HepG2 (cell line): ENCODE measurements around the gene RPL6. TPM values are rescaled to one million over a fixed set of nuclear protein-coding genes. Genes with fewer than 3 reads are reported as not detected.
"Not testable (repeated sequence)": the region's sequence is repeated elsewhere in the genome, so short reads cannot be mapped to it uniquely, and the experiment has no call there.

Source experiments
- ATAC-seq: fragments of 200-7000 bp; cut with Tn5 transposase; 3 replicates; pipeline ENCODE4 v1.9.1; 2020; ENCODE audit warnings: mild to moderate bottlenecking, moderate library complexity
- BruUV-seq: library from RNA; stranded (reverse); fragments of 400-500 nt; replicated peaks from 2 replicates; lab custom pipeline; 2021; lab: Mats Ljungman, UMichigan
- CTCF ChIA-PET: fragments of 300-600 bp; formaldehyde crosslinking; extraction: SDS; loops from one replicate; lab custom pipeline; 2021; ENCODE audit warnings: low total read pairs, inconsistent platforms, low intra/inter-chr PET ratio; lab: Yijun Ruan, JAX
- POLR2A ChIA-PET: fragments of 350-600 bp; sonication (Branson Sonifier 250); formaldehyde crosslinking; loops from one replicate; lab custom pipeline; 2020; ENCODE audit warnings: antibody characterized with exemption, inconsistent platforms; lab: Yijun Ruan, JAX
- DNase-seq: peaks from one replicate; pipeline ENCODE4 v3.0.0-alpha.2; 2015; ENCODE audit warnings: low spot score
- FAIRE-seq: peaks from 3 replicates; lab custom pipeline; 2011; peaks lifted over from hg19 to GRCh38; lab: Jason Lieb, UNC
- H2AFZ ChIP-seq: one replicate; pipeline ENCODE4 v1.6.1; 2011; ENCODE audit warnings: low read length, inconsistent platforms
- H3K27ac ChIP-seq: fragments of 300-600 bp; 3 replicates; pipeline ENCODE4 v1.8.0; 2011; ENCODE audit warnings: mixed run types, mild to moderate bottlenecking, mixed read lengths, low read length, inconsistent platforms; ENCODE audit not compliant: insufficient read depth; ENCODE audit errors: extremely low read length
- H3K27me3 ChIP-seq, 2 experiments: fragments of 200-600 bp in 1 of 2; 2 replicates in 1 of 2; 3 replicates in 1 of 2; pipeline versions ENCODE4 v1.6.0 to v1.8.0; 2011; ENCODE audit warnings: low read length in 2 of 2, mild to moderate bottlenecking in 2 of 2, moderate library complexity in 2 of 2, inconsistent platforms in 1 of 2; ENCODE audit not compliant: insufficient read depth in 2 of 2, control insufficient read depth in 1 of 2
- H3K36me3 ChIP-seq, 2 experiments: fragments of 200-600 bp in 1 of 2; replicated peaks in 1 of 2; 2 replicates in 1 of 2; 3 replicates in 1 of 2; pipeline versions ENCODE4 v1.5.1 to v1.8.0; 2011; ENCODE audit warnings: low read length in 2 of 2, inconsistent platforms in 1 of 2; ENCODE audit not compliant: insufficient read depth in 2 of 2, control insufficient read depth in 1 of 2
- H3K4me1 ChIP-seq: 2 replicates; pipeline ENCODE4 v1.5.1; 2012; ENCODE audit warnings: low read length, inconsistent platforms; ENCODE audit not compliant: insufficient read depth
- H3K4me2 ChIP-seq: 2 replicates; pipeline ENCODE4 v1.6.0; 2011; ENCODE audit warnings: low read depth, low read length, inconsistent platforms
- H3K4me3 ChIP-seq, 3 experiments: fragments of 200-600 bp in 1 of 3; sonication (generic), shearing (Covaris generic) in 1 of 3; replicated peaks in 1 of 3; 2 replicates each; pipeline ENCODE4 v1.5.1; 2011 to 2016; ENCODE audit warnings: low read length in 3 of 3, inconsistent platforms in 2 of 3, low read depth in 2 of 3, mild to moderate bottlenecking in 2 of 3, control low read depth in 1 of 3, mixed read lengths in 1 of 3; ENCODE audit not compliant: insufficient read depth in 1 of 3
- H3K79me2 ChIP-seq: one replicate; pipeline ENCODE4 v1.6.1; 2011; ENCODE audit warnings: low read length, inconsistent platforms; ENCODE audit not compliant: insufficient read depth
- H3K9ac ChIP-seq: 2 replicates; pipeline ENCODE4 v1.6.0; 2011; ENCODE audit warnings: mild to moderate bottlenecking, low read depth, low read length, inconsistent platforms; ENCODE audit not compliant: insufficient read depth
- H3K9me3 ChIP-seq: 2 replicates; pipeline ENCODE4 v1.5.1; 2012; ENCODE audit warnings: mild to moderate bottlenecking, low read length
- H4K20me1 ChIP-seq: 2 replicates; pipeline ENCODE4 v1.6.0; 2011; ENCODE audit warnings: inconsistent platforms, mild to moderate bottlenecking, low read length, moderate library complexity; ENCODE audit not compliant: insufficient read depth
- DNMT3B ChIP-seq: conservative IDR thresholded peaks from 2 replicates; pipeline ENCODE4 v1.6.1; 2016; ENCODE audit warnings: missing biosample characterization, control low read depth
- HNRNPK ChIP-seq: fragments of 200-400 bp; formaldehyde crosslinking; IDR thresholded peaks from 2 replicates; pipeline ENCODE4 v1.6.1; 2018; ENCODE audit warnings: low read length, low read depth, moderate library complexity, mild to moderate bottlenecking; ENCODE audit not compliant: poor library complexity, severe bottlenecking
- KLF16 ChIP-seq, 2 experiments: sonication (generic) in 1 of 2; formaldehyde crosslinking in 1 of 2; IDR thresholded peaks; 2 replicates each; pipeline versions ENCODE4 v1.6.1 to v1.8.0; 2016 to 2023; ENCODE audit warnings: missing genetic modification reagents in 2 of 2, missing compliant biosample characterization in 1 of 2
- MTA3 ChIP-seq: sonication (generic); formaldehyde crosslinking; IDR thresholded peaks from 2 replicates; pipeline ENCODE4 v1.4.0; 2020; ENCODE audit warnings: missing genetic modification reagents
- PLSCR1 ChIP-seq: sonication (generic); formaldehyde crosslinking; IDR thresholded peaks from 2 replicates; pipeline ENCODE4 v1.5.0; 2020; ENCODE audit warnings: missing genetic modification reagents, mild to moderate bottlenecking, borderline replicate concordance
- TEAD3 ChIP-seq: optimal IDR thresholded peaks from 2 replicates; pipeline ENCODE3; 2016; ENCODE audit warnings: borderline replicate concordance
- WGBS: methylation state at CpG from one replicate; pipeline ENCODE4 v1.1.6; 2017; ENCODE audit warnings: low lambda C conversion rate; 5-methylcytosine and 5-hydroxymethylcytosine counted together
- in situ Hi-C: cut with HindIII; loops from 2 replicates; pipeline ENCODE4 v1.10.0; 2017; ENCODE audit warnings: low pct_unique_long_range_greater_than_20kb; ENCODE audit not compliant: extremely low pct_ligation_motif_present
- intact Hi-C: fragments of 100-400 bp; cut with micrococcal nuclease; formaldehyde crosslinking; loops from one replicate; pipeline ENCODE4 v1.10.0; 2022; ENCODE audit not compliant: unreplicated experiment
- polyA plus RNA-seq, 8 experiments: library from polyadenylated mRNA; depleted of rRNA in 3 of 8; stranded (reverse) in 7 of 8; unstranded in 1 of 8; fragments of >200 nt; fragmentation: Illumina TruSeq in 4 of 8; extraction: Trizol in 4 of 8; gene quantifications; 2 replicates each; pipeline versions ENCODE4 v1.2.1 to v1.2.3, GENCODE V29; 2011 to 2016; ENCODE audit warnings: low read depth in 4 of 8, missing spikeins in 1 of 8, mixed read lengths in 1 of 8; ENCODE audit not compliant: insufficient read depth in 1 of 8
- total RNA-seq, 5 experiments: library from RNA; depleted of rRNA; stranded (reverse); fragments of >200 nt; fragmentation: Illumina TruSeq; extraction: Trizol; gene quantifications; 2 replicates each; pipeline ENCODE4 v1.2.3, GENCODE V29; 2016; ENCODE audit warnings: low read depth in 1 of 5
- TF ChIP-seq, protein P1 (sequence below): sonication (generic); formaldehyde crosslinking; IDR thresholded peaks from 2 replicates; pipeline ENCODE4 v1.4.0; 2020; ENCODE audit warnings: missing genetic modification reagents

The RPL6 gene
- total and polyA plus RNA-seq, 2 of the 13 experiments (the other 11 are each of a cell fraction or from before 2014, with no cell fraction given) = 1,551 to 1,719 TPM

- H3K4me2 ChIP-seq = no peak overlapping the region
- ATAC-seq (no peak), DNase-seq (no peak), FAIRE-seq (no peak)
- H2AFZ ChIP-seq = no peak overlapping the region
- H3K4me3 ChIP-seq = no peak overlapping the region
- H3K36me3 ChIP-seq = peaks cover 13 to 48% of the 10 kb centered on the region in 2 experiments
- WGBS = 97% methylated on average over 5 of the region's 5 CpGs
- intact Hi-C loops (no loop called here), in situ Hi-C loops (no loop called here)
- no peak for TF ChIP-seq DNMT3B
- no peak for TF ChIP-seq PLSCR1 (CRISPR knock-in tag)
- TF ChIP-seq MTA3 (CRISPR knock-in tag) = no peak
- BruUV-seq = no TSS peak
- no peak overlapping the region for H3K27ac ChIP-seq
- H3K79me2 ChIP-seq = no peaks in the 10 kb centered on the region
- no peaks in the 10 kb centered on the region for H3K9me3 ChIP-seq
- POLR2A ChIA-PET = no interaction called here
- CTCF ChIA-PET = no interaction called here
- no peaks in the 10 kb centered on the region; the same call in 1 of the 2 replicates for H4K20me1 ChIP-seq
- H3K9ac ChIP-seq = no peak overlapping the region
- H3K4me1 ChIP-seq = no peaks in the 10 kb centered on the region
- H3K27me3 ChIP-seq = no peaks in the 10 kb centered on the region
These were observed 49.3 kb upstream of the RPL6 start for GRCh38 chr12:112458751-112459150.

DNA sequence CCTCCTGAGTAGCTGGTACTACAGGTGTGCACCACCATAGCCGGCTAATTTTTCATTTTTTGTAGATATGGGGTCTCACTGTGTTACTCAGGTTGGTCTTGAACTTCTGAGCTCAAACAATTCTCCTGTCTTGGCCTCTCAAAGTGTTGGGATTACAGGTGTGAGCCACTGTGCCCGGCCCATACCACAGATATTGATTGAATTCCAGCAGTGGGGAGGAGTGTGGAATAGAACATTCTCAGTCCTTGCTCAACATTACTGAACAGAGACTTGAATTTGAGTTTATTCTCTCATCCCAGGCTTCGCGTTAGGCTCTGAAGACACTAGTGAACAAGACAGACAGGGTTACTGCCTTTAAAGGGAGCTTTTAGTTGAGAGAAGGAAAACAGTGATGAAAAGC lies 48.9 kb upstream of the RPL6 start:
- BruUV-seq = no TSS peak
- Histone ChIP-seq H3K4me1 (no peaks in the 10 kb centered on the region), H3K36me3 (peaks cover 14 to 50% of the 10 kb centered on the region in 2 experiments), H3K79me2 (no peaks in the 10 kb centered on the region), H2AFZ (no peak overlapping the region), H3K27me3 (no peaks in the 10 kb centered on the region), H3K9me3 (no peaks in the 10 kb centered on the region), H3K9ac (no peak overlapping the region), H3K4me3 (no peak overlapping the region), H4K20me1 (no peaks in the 10 kb centered on the region; the same call in 1 of the 2 replicates), H3K27ac (no peak overlapping the region), H3K4me2 (no peak overlapping the region)
- POLR2A ChIA-PET = no interaction called here
- ATAC-seq (peak; percentile 49), DNase-seq (no peak), FAIRE-seq (no peak)
- in situ Hi-C loops = no loop called here
- 88% methylated on average over 4 of the region's 4 CpGs for WGBS
- CTCF ChIA-PET = no interaction called here
- TF ChIP-seq KLF16 (CRISPR knock-in tag; IDR thresholded peaks at IDR 0.05) = no peak
- peak; percentile 25 for TF ChIP-seq TEAD3
- TF ChIP-seq, protein P1, sequence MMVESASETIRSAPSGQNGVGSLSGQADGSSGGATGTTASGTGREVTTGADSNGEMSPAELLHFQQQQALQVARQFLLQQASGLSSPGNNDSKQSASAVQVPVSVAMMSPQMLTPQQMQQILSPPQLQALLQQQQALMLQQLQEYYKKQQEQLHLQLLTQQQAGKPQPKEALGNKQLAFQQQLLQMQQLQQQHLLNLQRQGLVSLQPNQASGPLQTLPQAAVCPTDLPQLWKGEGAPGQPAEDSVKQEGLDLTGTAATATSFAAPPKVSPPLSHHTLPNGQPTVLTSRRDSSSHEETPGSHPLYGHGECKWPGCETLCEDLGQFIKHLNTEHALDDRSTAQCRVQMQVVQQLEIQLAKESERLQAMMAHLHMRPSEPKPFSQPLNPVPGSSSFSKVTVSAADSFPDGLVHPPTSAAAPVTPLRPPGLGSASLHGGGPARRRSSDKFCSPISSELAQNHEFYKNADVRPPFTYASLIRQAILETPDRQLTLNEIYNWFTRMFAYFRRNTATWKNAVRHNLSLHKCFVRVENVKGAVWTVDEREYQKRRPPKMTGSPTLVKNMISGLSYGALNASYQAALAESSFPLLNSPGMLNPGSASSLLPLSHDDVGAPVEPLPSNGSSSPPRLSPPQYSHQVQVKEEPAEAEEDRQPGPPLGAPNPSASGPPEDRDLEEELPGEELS (CRISPR knock-in tag) = no peak
- no peak for TF ChIP-seq HNRNPK
- intact Hi-C loops = no loop called here

- H3K36me3 ChIP-seq = peaks cover 17 to 55% of the 10 kb centered on the region in 2 experiments
- CTCF ChIA-PET, H3K4me1 ChIP-seq: not testable (repeated sequence)
These were observed 47.7 kb upstream of the RPL6 start for GRCh38 chr12:112457142-112457541.

More at GRCh38 chr12:112457142-112457541, 47.7 kb upstream of the RPL6 start:
- BruUV-seq, H3K27ac ChIP-seq, H3K9ac ChIP-seq, H3K9me3 ChIP-seq, H3K79me2 ChIP-seq, DNase-seq, H3K4me3 ChIP-seq, H3K4me2 ChIP-seq, in situ Hi-C loops, H2AFZ ChIP-seq, ATAC-seq, H4K20me1 ChIP-seq, POLR2A ChIA-PET, H3K27me3 ChIP-seq, intact Hi-C loops, FAIRE-seq: not testable (repeated sequence)
- 89% methylated on average over 1 of the region's 1 CpG for WGBS
